RWPE1 (cell line): ENCODE results near the gene CEACAM1.
"Not testable (repeated sequence)": the region's sequence is repeated elsewhere in the genome, so short reads cannot be mapped to it uniquely, and the experiment has no call there.

Source experiments
- CTCF ChIA-PET: fragments of 350-600 bp; sonication (Branson Sonifier 250); formaldehyde crosslinking; extraction: SDS; loops from one replicate; lab custom pipeline; 2021; lab: Yijun Ruan, JAX
- POLR2A ChIA-PET: fragments of 400-600 bp; formaldehyde crosslinking; extraction: SDS; loops from one replicate; lab custom pipeline; 2020; ENCODE audit warnings: antibody characterized with exemption; ENCODE audit not compliant: low non-redundant PET; lab: Yijun Ruan, JAX
- DNase-seq: peaks from one replicate; pipeline ENCODE4 v3.0.0; 2012; ENCODE audit warnings: low spot score
- H3K27ac ChIP-seq: fragments of 450-650 bp; 2 replicates; pipeline ENCODE4 v1.5.1; 2017
- CTCF ChIP-seq: fragments of 450-650 bp; conservative IDR thresholded peaks from 2 replicates; pipeline ENCODE4 v1.5.1; 2017; ENCODE audit warnings: low read depth, mild to moderate bottlenecking

CEACAM1 gene

GRCh38 chr19:42524943-42525342, 3.3 kb downstream of the CEACAM1 start:
- DNase-seq, result no peak
- TF ChIP-seq CTCF, result no peak
- CTCF ChIA-PET, result no interaction called here
- H3K27ac ChIP-seq, result no peak overlapping the region
- POLR2A ChIA-PET, result no interaction called here

GRCh38 chr19:42524250-42524649, 4.0 kb downstream of the CEACAM1 start:
- ChIA-PET POLR2A (no interaction called here), CTCF (no interaction called here)
- no peak overlapping the region for H3K27ac ChIP-seq
- TF ChIP-seq CTCF, result no peak
- DNase-seq, result no peak

GRCh38 chr19:42522262-42522661, 6.0 kb downstream of the CEACAM1 start:
- CTCF ChIA-PET, result interaction anchor here (0.7 kb wide), 1 partner anchor 358 kb away, joined by 4 read pairs; the partner anchor contains the start of gene PSG1
- H3K27ac ChIP-seq, POLR2A ChIA-PET, DNase-seq: not testable (repeated sequence)

- ChIA-PET POLR2A (no interaction called here), CTCF (no interaction called here)
- no peak for TF ChIP-seq CTCF
- no peak for DNase-seq
- H3K27ac ChIP-seq, result no peak overlapping the region
These were observed 6.8 kb downstream of the CEACAM1 start for GRCh38 chr19:42521346-42522030.

GRCh38 chr19:42519108-42519507, 9.2 kb downstream of the CEACAM1 start:
- H3K27ac ChIP-seq, result no peak overlapping the region
- ChIA-PET CTCF (interaction anchor here (0.7 kb wide), 1 partner anchor 63 kb away, joined by 3 read pairs; no protein-coding TSS in a partner anchor), POLR2A (no interaction called here)
- DNase-seq, result no peak
- no peak for TF ChIP-seq CTCF

GRCh38 chr19:42516771-42517170, 11.5 kb downstream of the CEACAM1 start:
- no peak overlapping the region for H3K27ac ChIP-seq
- DNase-seq, result no peak
- CTCF ChIA-PET, result no interaction called here
- POLR2A ChIA-PET, result no interaction called here
- no peak for TF ChIP-seq CTCF

GRCh38 chr19:42515241-42515832, 12.9 kb downstream of the CEACAM1 start:
- H3K27ac ChIP-seq, result no peak overlapping the region
- no peak for DNase-seq
- ChIA-PET CTCF (no interaction called here), POLR2A (no interaction called here)
- TF ChIP-seq CTCF, result no peak
